PC-9 (cell line): Measurements from ENCODE around the gene USP10.

Experiments used
- CTCF ChIP-seq: fragments of 200-600 bp; sonication (generic); conservative IDR thresholded peaks from 2 replicates; pipeline ENCODE4 v1.6.1; 2017; ENCODE audit warnings: mixed run types, antibody characterized with exemption, mild to moderate bottlenecking, moderate library complexity
- EZH2 ChIP-seq: fragments of 200-600 bp; sonication (generic); IDR thresholded peaks from 2 replicates; pipeline ENCODE4 v1.8.0; 2017; ENCODE audit warnings: antibody characterized with exemption, low read depth

DNA sequence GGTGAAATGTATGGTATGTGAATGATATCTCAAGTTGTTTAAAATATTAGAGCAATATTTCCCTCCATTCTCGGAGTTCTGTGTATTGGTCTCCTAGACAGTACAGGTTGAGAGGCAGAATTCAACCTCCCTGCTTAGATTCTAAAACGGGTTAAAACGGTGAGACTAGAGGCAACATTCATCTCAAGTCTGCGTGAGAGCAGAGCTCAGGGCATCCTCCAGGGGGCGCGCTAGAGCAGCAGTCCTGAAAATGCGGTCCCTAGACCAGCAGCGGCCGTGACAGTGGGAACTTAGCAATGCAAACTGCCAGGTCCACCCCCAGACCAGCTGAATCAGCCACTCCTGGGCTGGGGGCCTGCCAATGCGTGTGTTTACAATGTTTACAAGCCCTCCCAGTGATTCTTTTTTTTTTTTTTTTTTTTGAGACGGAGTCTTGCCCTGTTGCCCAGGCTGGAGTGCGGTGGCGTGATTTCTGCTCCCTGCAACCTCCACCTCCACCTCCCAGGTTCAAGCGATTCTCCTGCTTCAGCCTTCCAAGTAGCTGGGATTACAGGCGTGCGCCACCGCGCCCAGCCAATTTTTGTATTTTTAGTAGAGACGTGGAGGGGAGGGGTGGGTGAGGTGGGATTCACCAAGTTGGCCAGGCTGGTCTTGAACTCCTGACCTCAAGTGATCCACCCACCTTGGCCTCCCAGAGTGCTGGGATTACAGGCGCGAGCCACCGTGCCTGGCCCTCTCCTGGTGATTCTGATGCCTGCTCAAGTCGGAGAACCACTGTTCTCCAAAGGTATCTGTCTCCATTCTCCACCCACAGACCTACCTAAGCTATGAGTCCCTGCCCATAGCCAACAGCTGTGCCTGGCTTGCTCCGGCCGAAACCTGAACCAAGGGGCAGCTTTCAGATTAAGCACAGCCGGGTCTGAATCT, 27.3 kb upstream of the USP10 start:
- peak; percentile 86 for TF ChIP-seq CTCF
- TF ChIP-seq EZH2: no peak
